SU-DHL-6 (cell line): ENCODE measurements around the gene CTDSP1.

ENCODE experiments used
- H2AFZ ChIP-seq: fragments of 200-600 bp; sonication (generic); 2 replicates; pipeline ENCODE4 v1.6.1; 2014; ENCODE audit warnings: low read depth, mild to moderate bottlenecking, moderate library complexity, mixed read lengths, antibody characterized with exemption, low read length; ENCODE audit not compliant: severe bottlenecking
- H3F3A ChIP-seq: fragments of 200-600 bp; shearing (Covaris generic); 2 replicates; pipeline ENCODE4 v1.6.0; 2016; ENCODE audit warnings: antibody characterized with exemption, mild to moderate bottlenecking; ENCODE audit not compliant: insufficient read depth
- H3K27ac ChIP-seq: fragments of 200-600 bp; sonication (generic); 2 replicates; pipeline ENCODE4 v1.5.1; 2016; ENCODE audit warnings: low read depth, mild to moderate bottlenecking, low read length, moderate library complexity, mixed read lengths
- H3K27me3 ChIP-seq: fragments of 200-600 bp; sonication (generic), shearing (Covaris generic); 2 replicates; pipeline ENCODE4 v1.6.0; 2014; ENCODE audit warnings: mild to moderate bottlenecking, low read length
- H3K36me3 ChIP-seq: fragments of 200-600 bp; sonication (generic); 2 replicates; pipeline ENCODE4 v1.6.1; 2014; ENCODE audit warnings: mild to moderate bottlenecking, low read length, mixed read lengths
- H3K4me2 ChIP-seq: fragments of 300-600, 200-600 bp; shearing (Covaris generic), sonication (generic); 2 replicates; pipeline ENCODE4 v1.6.0; 2014; ENCODE audit warnings: low read length, low read depth, mild to moderate bottlenecking; ENCODE audit not compliant: poor library complexity, severe bottlenecking
- H3K4me3 ChIP-seq: fragments of 200-600 bp; sonication (generic); 2 replicates; pipeline ENCODE4 v1.5.1; 2014; ENCODE audit warnings: antibody characterized with exemption, low read length, mild to moderate bottlenecking, mixed read lengths; ENCODE audit not compliant: insufficient read depth, poor library complexity, severe bottlenecking
- H3K79me2 ChIP-seq: fragments of 200-600 bp; sonication (generic); 2 replicates; pipeline ENCODE4 v1.6.1; 2014; ENCODE audit warnings: mild to moderate bottlenecking, low read length, moderate library complexity; ENCODE audit not compliant: insufficient read depth
- H3K9ac ChIP-seq: fragments of 200-600 bp; sonication (generic); 2 replicates; pipeline ENCODE4 v1.7.0; 2014; ENCODE audit warnings: mild to moderate bottlenecking, low read length
- H3K9me2 ChIP-seq: fragments of 200-600 bp; sonication (generic); replicated peaks from 2 replicates; pipeline ENCODE4 v1.6.1; 2014; ENCODE audit warnings: low read length; ENCODE audit not compliant: insufficient read depth
- H3K9me3 ChIP-seq: fragments of 200-600 bp; sonication (generic); 2 replicates; pipeline ENCODE4 v1.6.1; 2014; ENCODE audit warnings: low read length, mixed read lengths; ENCODE audit not compliant: insufficient read depth
- H4K20me1 ChIP-seq: fragments of 200-600 bp; sonication (generic); 2 replicates; pipeline ENCODE4 v1.6.1; 2014; ENCODE audit warnings: low read depth, mild to moderate bottlenecking, antibody characterized with exemption, low read length, moderate library complexity, mixed read lengths
- EZH2phosphoT487 ChIP-seq: fragments of 200-600 bp; sonication (generic), shearing (Covaris generic); conservative IDR thresholded peaks from 2 replicates; pipeline ENCODE4 v1.6.1; 2018; ENCODE audit warnings: mild to moderate bottlenecking, antibody characterized with exemption, low read length, moderate library complexity, mixed read lengths
- TF ChIP-seq, protein P1 (sequence below): fragments of 200-600 bp; sonication (generic); IDR thresholded peaks from one replicate; pipeline ENCODE4 v1.5.1; 2017; ENCODE audit warnings: antibody characterized with exemption, mild to moderate bottlenecking, low read length, moderate library complexity; ENCODE audit not compliant: insufficient read depth, poor library complexity, severe bottlenecking

CTDSP1 gene

DNA sequence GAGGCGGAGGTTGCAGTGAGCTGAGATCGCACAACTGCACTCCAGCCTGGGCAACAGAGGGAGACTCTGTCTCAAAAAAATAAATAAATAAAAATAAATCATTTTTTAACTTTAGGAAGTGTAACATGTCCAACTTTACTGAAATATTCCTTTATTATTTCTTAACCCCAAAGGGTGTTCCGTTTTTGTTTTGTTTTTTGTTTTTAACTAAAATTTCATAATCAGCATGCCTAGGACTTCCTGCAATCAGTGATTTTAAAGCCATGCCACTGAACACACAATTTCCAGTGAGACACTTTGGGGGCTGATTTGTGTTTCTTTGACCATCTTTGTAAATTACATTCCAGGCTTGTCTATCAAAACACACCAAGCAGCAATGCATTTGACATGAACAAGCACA lies 35.9 kb upstream of the CTDSP1 start:
- no peaks in the 10 kb centered on the region for H3K79me2 ChIP-seq
- no peaks in the 10 kb centered on the region for H3K36me3 ChIP-seq
- no peaks in the 10 kb centered on the region for H3K9me3 ChIP-seq
- H3K4me2 ChIP-seq = no peak overlapping the region
- H4K20me1 ChIP-seq = no peaks in the 10 kb centered on the region
- no peaks in the 10 kb centered on the region for H3K9me2 ChIP-seq
- H3K9ac ChIP-seq = no peak overlapping the region
- TF ChIP-seq EZH2phosphoT487 = no peak
- TF ChIP-seq, protein P1, sequence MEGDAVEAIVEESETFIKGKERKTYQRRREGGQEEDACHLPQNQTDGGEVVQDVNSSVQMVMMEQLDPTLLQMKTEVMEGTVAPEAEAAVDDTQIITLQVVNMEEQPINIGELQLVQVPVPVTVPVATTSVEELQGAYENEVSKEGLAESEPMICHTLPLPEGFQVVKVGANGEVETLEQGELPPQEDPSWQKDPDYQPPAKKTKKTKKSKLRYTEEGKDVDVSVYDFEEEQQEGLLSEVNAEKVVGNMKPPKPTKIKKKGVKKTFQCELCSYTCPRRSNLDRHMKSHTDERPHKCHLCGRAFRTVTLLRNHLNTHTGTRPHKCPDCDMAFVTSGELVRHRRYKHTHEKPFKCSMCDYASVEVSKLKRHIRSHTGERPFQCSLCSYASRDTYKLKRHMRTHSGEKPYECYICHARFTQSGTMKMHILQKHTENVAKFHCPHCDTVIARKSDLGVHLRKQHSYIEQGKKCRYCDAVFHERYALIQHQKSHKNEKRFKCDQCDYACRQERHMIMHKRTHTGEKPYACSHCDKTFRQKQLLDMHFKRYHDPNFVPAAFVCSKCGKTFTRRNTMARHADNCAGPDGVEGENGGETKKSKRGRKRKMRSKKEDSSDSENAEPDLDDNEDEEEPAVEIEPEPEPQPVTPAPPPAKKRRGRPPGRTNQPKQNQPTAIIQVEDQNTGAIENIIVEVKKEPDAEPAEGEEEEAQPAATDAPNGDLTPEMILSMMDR = no peak
- H2AFZ ChIP-seq = no peak overlapping the region
- no peak overlapping the region for H3K4me3 ChIP-seq
- no peaks in the 10 kb centered on the region for H3K27me3 ChIP-seq
- no peaks in the 10 kb centered on the region for H3F3A ChIP-seq
- H3K27ac ChIP-seq = no peak overlapping the region

DNA sequence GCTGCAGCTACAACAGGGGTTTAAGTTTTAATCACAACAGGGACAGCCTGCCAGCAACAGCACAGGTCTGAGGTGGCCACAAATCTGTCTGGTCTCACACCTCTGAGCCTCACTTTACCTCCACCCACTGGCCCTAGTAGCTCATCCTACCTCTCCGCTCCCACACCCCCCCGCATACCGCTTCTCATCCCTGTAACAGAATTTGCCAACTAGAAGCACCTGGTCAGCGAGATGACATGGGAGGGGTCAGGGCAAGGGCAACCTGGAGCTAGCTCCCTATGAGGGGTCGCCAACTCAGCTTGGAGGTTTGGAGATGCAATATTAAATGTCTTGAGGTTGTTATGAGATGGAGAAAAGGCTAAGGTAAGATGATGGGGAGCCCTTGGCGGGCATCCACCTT lies 35.5 kb upstream of the CTDSP1 start:
- Histone ChIP-seq H3F3A (no peaks in the 10 kb centered on the region), H3K9ac (no peak overlapping the region), H3K27ac (no peak overlapping the region), H3K4me3 (no peak overlapping the region), H4K20me1 (no peaks in the 10 kb centered on the region), H3K9me3 (no peaks in the 10 kb centered on the region), H2AFZ (no peak overlapping the region), H3K9me2 (no peaks in the 10 kb centered on the region), H3K27me3 (no peaks in the 10 kb centered on the region), H3K36me3 (no peaks in the 10 kb centered on the region), H3K4me2 (no peak overlapping the region), H3K79me2 (no peaks in the 10 kb centered on the region)
- TF ChIP-seq, protein P1 = no peak
- no peak for TF ChIP-seq EZH2phosphoT487

DNA sequence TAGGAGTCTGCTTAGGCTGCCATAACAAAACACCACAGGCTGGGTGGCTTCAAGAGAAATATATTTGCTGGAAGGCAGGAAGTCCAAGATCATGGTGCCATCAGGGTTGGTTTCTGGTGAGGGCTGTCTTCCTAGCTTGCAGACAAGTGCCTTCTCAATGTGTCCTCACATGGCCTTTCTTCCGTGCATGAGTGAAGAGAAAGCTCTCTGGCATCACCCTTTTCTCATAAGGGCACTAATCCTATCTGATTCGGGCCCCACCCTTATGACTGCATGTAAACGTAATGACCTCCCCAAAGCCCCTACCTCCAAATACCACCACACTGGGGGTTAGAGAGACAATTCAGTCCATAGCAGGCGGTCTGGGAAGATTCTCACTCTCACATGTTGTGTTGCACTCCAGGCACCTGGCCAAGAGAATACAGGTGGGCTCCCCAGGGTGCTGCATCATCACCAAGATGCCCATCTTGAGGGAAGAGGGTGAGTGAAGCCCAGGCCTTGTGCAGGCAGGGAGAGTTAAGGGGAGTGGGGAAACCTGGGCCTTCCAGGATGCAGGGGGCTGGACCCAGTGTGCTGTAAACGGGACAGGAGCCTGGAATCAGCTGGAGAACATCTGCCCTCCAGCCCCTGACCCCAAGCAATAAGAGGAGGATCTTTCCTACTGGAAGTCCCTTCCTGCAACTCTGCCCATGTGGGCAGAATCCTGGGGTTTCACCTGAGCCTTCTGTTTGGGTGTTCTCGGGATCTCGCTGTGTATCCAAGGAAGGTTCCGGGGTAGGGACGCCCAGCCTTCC lies 32.9 kb upstream of the CTDSP1 start:
- no peak overlapping the region for H2AFZ ChIP-seq
- no peak for TF ChIP-seq EZH2phosphoT487
- no peak overlapping the region for H3K4me3 ChIP-seq
- no peak overlapping the region for H3K27ac ChIP-seq
- H3K79me2 ChIP-seq = no peaks in the 10 kb centered on the region
- H4K20me1 ChIP-seq = no peaks in the 10 kb centered on the region
- no peak overlapping the region for H3K4me2 ChIP-seq
- H3K27me3 ChIP-seq = no peaks in the 10 kb centered on the region
- no peaks in the 10 kb centered on the region for H3F3A ChIP-seq
- H3K9me2 ChIP-seq = no peaks in the 10 kb centered on the region
- no peaks in the 10 kb centered on the region for H3K36me3 ChIP-seq
- no peak overlapping the region for H3K9ac ChIP-seq
- no peaks in the 10 kb centered on the region for H3K9me3 ChIP-seq

DNA sequence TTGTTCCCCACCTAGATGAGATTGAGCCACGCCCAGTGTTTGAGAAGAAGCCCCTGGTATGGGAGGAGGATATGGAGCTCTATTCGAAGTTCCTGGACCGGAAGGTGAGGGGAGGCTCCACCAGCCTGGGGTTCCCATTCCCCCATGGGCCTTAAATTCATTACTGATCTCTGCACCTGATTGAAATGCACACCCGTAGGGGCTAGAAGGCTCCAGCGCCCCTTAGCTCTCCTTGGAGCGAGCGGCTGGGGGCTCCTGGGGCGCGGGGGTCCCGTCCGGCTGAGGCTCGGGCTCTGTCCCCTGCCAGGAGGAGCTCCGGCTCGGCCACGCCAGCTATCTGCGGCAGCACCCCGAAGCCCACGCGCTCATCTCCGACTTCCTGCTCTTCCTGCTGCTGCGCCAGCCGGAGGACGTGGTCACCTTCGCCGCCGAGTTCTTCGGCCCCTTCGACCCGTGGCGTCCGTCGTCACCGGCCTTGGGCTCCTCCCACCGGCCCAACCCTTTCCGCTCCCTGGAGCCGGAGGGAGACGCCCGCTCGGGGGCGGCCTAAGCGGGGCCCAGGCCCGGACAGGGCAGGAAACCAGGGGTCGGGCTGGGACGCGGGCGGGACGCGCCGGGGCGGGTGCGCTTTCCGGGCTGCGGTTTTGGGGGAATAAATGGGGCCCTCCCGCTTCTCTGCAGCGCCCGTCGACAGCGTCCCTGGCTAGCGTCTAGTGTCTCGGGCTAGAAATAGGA lies 32.1 kb upstream of the CTDSP1 start:
- no peak for TF ChIP-seq EZH2phosphoT487
- TF ChIP-seq, protein P1 = no peak
- peak overlapping the region; percentile 33 for H3K4me2 ChIP-seq
- H3K27me3 ChIP-seq = no peaks in the 10 kb centered on the region
- peak overlapping the region; percentile 81 for H2AFZ ChIP-seq
- H3K9ac ChIP-seq = peak overlapping the region; percentile 20; the same call in 1 of the 2 replicates
- H3K27ac ChIP-seq = no peak overlapping the region
- no peaks in the 10 kb centered on the region for H3K9me3 ChIP-seq
- no peaks in the 10 kb centered on the region for H3F3A ChIP-seq
- no peaks in the 10 kb centered on the region for H3K9me2 ChIP-seq
- no peaks in the 10 kb centered on the region for H3K36me3 ChIP-seq
- no peaks in the 10 kb centered on the region for H4K20me1 ChIP-seq
- peak overlapping the region; percentile 28 for H3K4me3 ChIP-seq
- H3K79me2 ChIP-seq = no peaks in the 10 kb centered on the region
